ENCODE data around the gene PCDH17.

PCDH17 gene

DNA sequence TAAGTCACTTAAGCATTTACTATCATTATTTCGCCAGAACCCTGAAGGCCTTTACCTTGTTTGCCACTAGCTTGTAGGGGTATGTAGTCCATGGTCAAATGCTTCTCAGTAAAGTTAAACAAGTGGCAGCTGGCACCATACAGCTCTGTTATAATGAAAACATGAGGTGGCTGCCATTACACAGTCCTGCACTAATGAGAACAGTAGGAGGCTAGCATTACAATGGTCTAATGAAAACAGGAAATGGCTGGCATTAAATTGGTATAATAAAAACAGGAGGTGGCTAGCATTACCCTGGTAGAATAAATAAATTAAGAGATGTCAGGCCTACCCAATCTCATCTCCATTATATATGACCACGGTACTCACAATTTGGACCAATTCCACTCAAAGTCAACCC is 107.5 kb downstream of the PCDH17 start:
- Histone ChIP-seq H2BK120ac (ENCODE audit: insufficient read depth, low read length, poor library complexity) (no peak overlapping the region), H3K4me3 (ENCODE audit: low read depth, low read length) (no peak overlapping the region), H2AK5ac (ENCODE audit: low read length) (no peak overlapping the region), H3K79me1 (ENCODE audit: low read length) (no peaks in the 10 kb centered on the region), H4K91ac (ENCODE audit: low read depth, low read length) (no peak overlapping the region), H3K14ac (ENCODE audit: low read length) (no peak overlapping the region), H3K27me3 (ENCODE audit: insufficient read depth, low read length) (no peaks in the 10 kb centered on the region), H3K9me3 (ENCODE audit: insufficient read depth, low read depth, low read length) (no peaks in the 10 kb centered on the region), H3K9ac (ENCODE audit: low read length) (no peak overlapping the region), H3K18ac (ENCODE audit: low read length) (no peak overlapping the region), H3K4ac (ENCODE audit: low read depth, low read length) (no peak overlapping the region), H3K4me2 (ENCODE audit: low read length) (no peak overlapping the region), H3K23ac (ENCODE audit: low read length) (no peak overlapping the region), H3K4me1 (ENCODE audit: control insufficient read depth in 1 of 2, insufficient read depth in 2 of 2, low read length in 2 of 2) (no peaks in the 10 kb centered on the region), H2BK12ac (ENCODE audit: low read length) (no peak overlapping the region), H3K79me2 (ENCODE audit: control insufficient read depth, insufficient read depth, low read length, poor library complexity) (no peaks in the 10 kb centered on the region), H4K12ac (ENCODE audit: low read depth, low read length) (no peak overlapping the region), H3K27ac (ENCODE audit: low read depth, low read length) (no peak overlapping the region), H3K36me3 (ENCODE audit: control insufficient read depth in 1 of 2, insufficient read depth in 2 of 2, low read length in 2 of 2) (no peaks in the 10 kb centered on the region), H2BK5ac (ENCODE audit: low read depth, low read length, poor library complexity) (no peak overlapping the region), H4K8ac (ENCODE audit: low read depth, low read length) (no peak overlapping the region), H2AFZ (ENCODE audit: insufficient read depth, low read length, poor library complexity) (no peak overlapping the region)
- no peak for DNase-seq
- WGBS (ENCODE audit: extremely low coverage, insufficient coverage, insufficient read length): no CpG with 5 or more reads among the region's 2 CpGs

DNA sequence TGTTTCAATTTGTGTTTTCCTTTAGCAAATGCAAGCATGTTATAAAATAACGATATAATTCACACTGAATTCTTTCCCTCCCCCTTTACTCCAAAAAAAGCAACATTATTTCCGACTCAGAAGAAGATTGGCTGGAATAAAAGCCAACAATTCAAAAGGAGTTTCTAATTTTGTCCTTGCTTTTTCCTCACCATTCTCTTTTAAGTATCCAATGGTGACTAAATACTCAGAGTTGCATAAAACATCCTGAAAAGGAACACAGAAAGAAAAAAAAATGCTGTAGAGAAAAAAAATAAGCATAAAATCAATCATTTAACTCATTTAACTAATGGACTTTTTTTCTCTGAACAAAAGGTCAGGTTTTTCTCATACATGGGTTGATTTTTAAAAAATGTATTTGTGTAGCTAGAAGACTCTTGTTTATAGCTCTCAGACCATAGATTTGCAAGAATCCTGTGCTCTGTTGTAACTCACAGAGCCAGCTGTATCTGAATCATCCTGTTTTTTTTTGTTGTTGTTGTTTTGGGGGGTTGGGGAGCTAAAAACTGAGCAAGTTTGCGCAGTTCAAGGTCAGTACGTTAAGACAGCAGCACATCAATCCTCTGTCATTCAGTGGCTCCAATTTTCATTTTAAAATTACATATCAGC is 108.1 kb downstream of the PCDH17 start:
- H2AK5ac ChIP-seq (ENCODE audit: low read length): no peak overlapping the region
- no peak overlapping the region for H4K12ac ChIP-seq (ENCODE audit: low read depth, low read length)
- H3K79me2 ChIP-seq (ENCODE audit: control insufficient read depth, insufficient read depth, low read length, poor library complexity): no peaks in the 10 kb centered on the region
- no peak overlapping the region for H2BK5ac ChIP-seq (ENCODE audit: low read depth, low read length, poor library complexity)
- no peaks in the 10 kb centered on the region for H3K36me3 ChIP-seq (ENCODE audit: control insufficient read depth in 1 of 2, insufficient read depth in 2 of 2, low read length in 2 of 2)
- no peaks in the 10 kb centered on the region for H3K79me1 ChIP-seq (ENCODE audit: low read length)
- H3K4me3 ChIP-seq (ENCODE audit: low read depth, low read length): no peak overlapping the region
- no peak overlapping the region for H4K91ac ChIP-seq (ENCODE audit: low read depth, low read length)
- no peak overlapping the region for H3K27ac ChIP-seq (ENCODE audit: low read depth, low read length)
- no peaks in the 10 kb centered on the region for H3K27me3 ChIP-seq (ENCODE audit: insufficient read depth, low read length)
- no CpG with 5 or more reads among the region's 4 CpGs for WGBS (ENCODE audit: extremely low coverage, insufficient coverage, insufficient read length)
- H3K9ac ChIP-seq (ENCODE audit: low read length): no peak overlapping the region
- no peak for DNase-seq
- H2BK120ac ChIP-seq (ENCODE audit: insufficient read depth, low read length, poor library complexity): no peak overlapping the region
- H3K4ac ChIP-seq (ENCODE audit: low read depth, low read length): no peak overlapping the region
- no peak overlapping the region for H3K14ac ChIP-seq (ENCODE audit: low read length)
- no peaks in the 10 kb centered on the region for H3K9me3 ChIP-seq (ENCODE audit: insufficient read depth, low read depth, low read length)
- H2BK12ac ChIP-seq (ENCODE audit: low read length): no peak overlapping the region
- no peak overlapping the region for H3K18ac ChIP-seq (ENCODE audit: low read length)
- H2AFZ ChIP-seq (ENCODE audit: insufficient read depth, low read length, poor library complexity): no peak overlapping the region
- no peaks in the 10 kb centered on the region for H3K4me1 ChIP-seq (ENCODE audit: control insufficient read depth in 1 of 2, insufficient read depth in 2 of 2, low read length in 2 of 2)
- no peak overlapping the region for H4K8ac ChIP-seq (ENCODE audit: low read depth, low read length)
- H3K23ac ChIP-seq (ENCODE audit: low read length): no peak overlapping the region
- no peak overlapping the region for H3K4me2 ChIP-seq (ENCODE audit: low read length)

DNA sequence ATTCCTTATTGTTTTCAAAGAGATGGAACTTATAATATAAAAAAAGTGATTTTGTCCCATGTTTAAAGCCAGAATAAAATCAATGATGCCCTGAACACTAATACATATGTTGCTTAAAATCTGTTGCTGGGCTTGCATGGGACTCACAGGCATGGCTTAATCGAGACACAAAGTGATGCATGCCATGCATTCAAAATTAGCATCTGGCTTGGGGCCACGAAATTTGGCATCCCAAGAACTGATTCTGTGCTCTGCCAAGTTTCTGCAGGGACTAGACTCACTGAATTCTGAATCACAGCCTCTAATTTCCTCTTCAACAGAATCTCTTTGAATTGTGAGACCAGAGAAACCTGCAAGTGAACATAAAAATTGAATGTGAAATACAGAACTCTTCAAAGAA is 109.2 kb downstream of the PCDH17 start:
- Histone ChIP-seq H3K79me1 (ENCODE audit: low read length) (no peaks in the 10 kb centered on the region), H3K18ac (ENCODE audit: low read length) (no peak overlapping the region), H2AK5ac (ENCODE audit: low read length) (no peak overlapping the region), H2BK12ac (ENCODE audit: low read length) (no peak overlapping the region), H4K91ac (ENCODE audit: low read depth, low read length) (no peak overlapping the region), H3K9me3 (ENCODE audit: insufficient read depth, low read depth, low read length) (no peaks in the 10 kb centered on the region), H3K4me1 (ENCODE audit: control insufficient read depth in 1 of 2, insufficient read depth in 2 of 2, low read length in 2 of 2) (no peaks in the 10 kb centered on the region), H2BK120ac (ENCODE audit: insufficient read depth, low read length, poor library complexity) (no peak overlapping the region), H3K79me2 (ENCODE audit: control insufficient read depth, insufficient read depth, low read length, poor library complexity) (no peaks in the 10 kb centered on the region), H3K27ac (ENCODE audit: low read depth, low read length) (no peak overlapping the region), H3K4me3 (ENCODE audit: low read depth, low read length) (no peak overlapping the region), H3K9ac (ENCODE audit: low read length) (no peak overlapping the region), H2BK5ac (ENCODE audit: low read depth, low read length, poor library complexity) (no peak overlapping the region), H2AFZ (ENCODE audit: insufficient read depth, low read length, poor library complexity) (no peak overlapping the region), H3K4ac (ENCODE audit: low read depth, low read length) (no peak overlapping the region), H3K27me3 (ENCODE audit: insufficient read depth, low read length) (no peaks in the 10 kb centered on the region), H3K4me2 (ENCODE audit: low read length) (no peak overlapping the region), H3K36me3 (ENCODE audit: control insufficient read depth in 1 of 2, insufficient read depth in 2 of 2, low read length in 2 of 2) (no peaks in the 10 kb centered on the region), H4K8ac (ENCODE audit: low read depth, low read length) (no peak overlapping the region), H3K14ac (ENCODE audit: low read length) (no peak overlapping the region), H4K12ac (ENCODE audit: low read depth, low read length) (no peak overlapping the region), H3K23ac (ENCODE audit: low read length) (no peak overlapping the region)
- WGBS (ENCODE audit: extremely low coverage, insufficient coverage, insufficient read length): no CpG with 5 or more reads among the region's 2 CpGs
- DNase-seq: no peak

DNA sequence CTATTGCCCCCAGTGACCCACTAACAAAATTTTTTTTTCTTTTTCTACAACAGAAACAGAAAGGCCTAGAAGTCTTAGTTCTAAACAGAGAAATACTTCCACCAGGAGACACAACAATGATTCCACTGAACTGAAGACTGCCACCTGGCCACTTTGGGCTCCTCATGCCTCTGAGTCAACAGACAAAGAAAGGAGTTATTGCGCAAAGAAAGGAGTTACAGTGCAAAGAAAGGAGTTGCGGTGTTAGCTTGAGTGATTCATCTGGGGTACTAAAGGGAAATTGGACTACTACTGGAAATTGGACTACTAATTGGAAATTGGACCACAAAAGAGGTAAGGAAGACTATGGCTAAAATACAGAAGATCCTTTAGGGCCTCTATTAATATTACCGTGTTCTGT is 116.6 kb downstream of the PCDH17 start:
- H3K18ac ChIP-seq (ENCODE audit: low read length): no peak overlapping the region
- H4K8ac ChIP-seq (ENCODE audit: low read depth, low read length): no peak overlapping the region
- no peak overlapping the region for H3K4ac ChIP-seq (ENCODE audit: low read depth, low read length)
- no peak overlapping the region for H3K23ac ChIP-seq (ENCODE audit: low read length)
- no peak for DNase-seq
- no peak overlapping the region for H3K4me2 ChIP-seq (ENCODE audit: low read length)
- H4K91ac ChIP-seq (ENCODE audit: low read depth, low read length): no peak overlapping the region
- no peak overlapping the region for H4K12ac ChIP-seq (ENCODE audit: low read depth, low read length)
- WGBS (ENCODE audit: extremely low coverage, insufficient coverage, insufficient read length): no CpG with 5 or more reads among the region's 3 CpGs
- H3K14ac ChIP-seq (ENCODE audit: low read length): no peak overlapping the region
- H3K9ac ChIP-seq (ENCODE audit: low read length): no peak overlapping the region
- H3K9me3 ChIP-seq (ENCODE audit: insufficient read depth, low read depth, low read length): peaks cover 1% of the 10 kb centered on the region
- no peak overlapping the region for H2BK120ac ChIP-seq (ENCODE audit: insufficient read depth, low read length, poor library complexity)
- no peaks in the 10 kb centered on the region for H3K36me3 ChIP-seq (ENCODE audit: control insufficient read depth in 1 of 2, insufficient read depth in 2 of 2, low read length in 2 of 2)
- no peak overlapping the region for H2BK5ac ChIP-seq (ENCODE audit: low read depth, low read length, poor library complexity)
- no peak overlapping the region for H2AFZ ChIP-seq (ENCODE audit: insufficient read depth, low read length, poor library complexity)
- H3K27me3 ChIP-seq (ENCODE audit: insufficient read depth, low read length): no peaks in the 10 kb centered on the region
- H2BK12ac ChIP-seq (ENCODE audit: low read length): no peak overlapping the region
- no peak overlapping the region for H3K4me3 ChIP-seq (ENCODE audit: low read depth, low read length)
- H3K4me1 ChIP-seq (ENCODE audit: control insufficient read depth in 1 of 2, insufficient read depth in 2 of 2, low read length in 2 of 2): no peaks in the 10 kb centered on the region
- H3K79me2 ChIP-seq (ENCODE audit: control insufficient read depth, insufficient read depth, low read length, poor library complexity): no peaks in the 10 kb centered on the region
- H3K79me1 ChIP-seq (ENCODE audit: low read length): no peaks in the 10 kb centered on the region
- no peak overlapping the region for H2AK5ac ChIP-seq (ENCODE audit: low read length)
- H3K27ac ChIP-seq (ENCODE audit: low read depth, low read length): no peak overlapping the region
